ENCODE results near the gene AMBRA1.

The AMBRA1 gene

DNA sequence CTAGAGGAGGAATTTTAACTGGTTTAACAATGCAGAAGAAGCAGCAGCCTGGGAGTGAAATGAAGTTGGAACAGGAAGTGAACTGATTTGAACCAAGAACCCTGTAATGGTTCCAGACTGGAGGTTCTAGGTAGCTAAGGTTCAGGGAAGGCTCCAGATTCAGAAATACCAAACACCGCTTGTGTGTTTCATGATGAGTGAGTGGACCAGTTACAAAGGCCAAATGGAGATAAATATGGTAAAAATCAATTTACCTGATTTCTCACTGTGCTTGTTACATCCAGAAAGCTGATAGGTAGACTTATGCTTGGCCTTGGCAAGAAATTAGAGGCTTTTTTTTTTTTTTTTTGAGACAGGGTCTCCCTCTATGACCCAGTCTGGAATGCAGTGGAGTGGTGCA, 36.4 kb upstream of the AMBRA1 start:
- no peak overlapping the region for H3K4me3 ChIP-seq (ENCODE audit: low read depth, low read length)
- DNase-seq (ENCODE audit: low read depth): no peak
- TF ChIP-seq, protein P1, sequence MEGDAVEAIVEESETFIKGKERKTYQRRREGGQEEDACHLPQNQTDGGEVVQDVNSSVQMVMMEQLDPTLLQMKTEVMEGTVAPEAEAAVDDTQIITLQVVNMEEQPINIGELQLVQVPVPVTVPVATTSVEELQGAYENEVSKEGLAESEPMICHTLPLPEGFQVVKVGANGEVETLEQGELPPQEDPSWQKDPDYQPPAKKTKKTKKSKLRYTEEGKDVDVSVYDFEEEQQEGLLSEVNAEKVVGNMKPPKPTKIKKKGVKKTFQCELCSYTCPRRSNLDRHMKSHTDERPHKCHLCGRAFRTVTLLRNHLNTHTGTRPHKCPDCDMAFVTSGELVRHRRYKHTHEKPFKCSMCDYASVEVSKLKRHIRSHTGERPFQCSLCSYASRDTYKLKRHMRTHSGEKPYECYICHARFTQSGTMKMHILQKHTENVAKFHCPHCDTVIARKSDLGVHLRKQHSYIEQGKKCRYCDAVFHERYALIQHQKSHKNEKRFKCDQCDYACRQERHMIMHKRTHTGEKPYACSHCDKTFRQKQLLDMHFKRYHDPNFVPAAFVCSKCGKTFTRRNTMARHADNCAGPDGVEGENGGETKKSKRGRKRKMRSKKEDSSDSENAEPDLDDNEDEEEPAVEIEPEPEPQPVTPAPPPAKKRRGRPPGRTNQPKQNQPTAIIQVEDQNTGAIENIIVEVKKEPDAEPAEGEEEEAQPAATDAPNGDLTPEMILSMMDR (IDR thresholded peaks at IDR 0.05; ENCODE audit: low read depth, low read length, missing control alignments): no peak

- no peak for DNase-seq (ENCODE audit: low read depth)
- no peak overlapping the region for H3K4me3 ChIP-seq (ENCODE audit: low read depth, low read length)
- TF ChIP-seq, protein P1 (IDR thresholded peaks at IDR 0.05; ENCODE audit: low read depth, low read length, missing control alignments): no peak
Observed at GRCh38 chr11:46628961-46629360, 35.1 kb upstream of the AMBRA1 start.

GRCh38 chr11:46625406-46625805, 31.6 kb upstream of the AMBRA1 start:
- DNase-seq (ENCODE audit: low read depth): no peak
- H3K4me3 ChIP-seq (ENCODE audit: low read depth, low read length): no peak overlapping the region
- TF ChIP-seq, protein P1 (IDR thresholded peaks at IDR 0.05; ENCODE audit: low read depth, low read length, missing control alignments): no peak

- TF ChIP-seq, protein P1 (IDR thresholded peaks at IDR 0.05; ENCODE audit: low read depth, low read length, missing control alignments): no peak
- no peak for DNase-seq (ENCODE audit: low read depth)
- no peak overlapping the region; the same call in 1 of the 2 replicates for H3K4me3 ChIP-seq (ENCODE audit: low read depth, low read length)
Observed at GRCh38 chr11:46618837-46619236, 25.0 kb upstream of the AMBRA1 start.

DNA sequence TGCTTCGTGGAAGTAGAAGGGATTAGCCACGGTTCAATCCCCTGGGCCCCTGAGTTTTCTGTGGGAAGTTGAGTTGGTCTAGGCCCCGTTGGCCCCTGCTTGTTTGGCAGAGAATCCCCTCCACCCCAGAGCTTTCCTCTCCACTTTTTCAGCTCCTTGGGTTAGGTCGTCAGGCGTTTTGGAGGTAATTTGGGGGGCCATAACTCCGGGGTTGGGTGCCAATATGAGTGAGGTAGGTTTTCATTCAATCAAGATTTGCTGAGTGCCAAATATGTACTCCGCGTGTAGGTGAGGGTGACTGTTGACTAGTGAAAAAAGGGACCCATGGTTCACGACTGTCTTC, 24.1 kb upstream of the AMBRA1 start:
- no peak for DNase-seq (ENCODE audit: low read depth)
- TF ChIP-seq, protein P1 (IDR thresholded peaks at IDR 0.05; ENCODE audit: low read depth, low read length, missing control alignments): no peak
- peak overlapping the region; percentile 83 for H3K4me3 ChIP-seq (ENCODE audit: low read depth, low read length)

GRCh38 chr11:46617134-46617971, 23.5 kb upstream of the AMBRA1 start, which contains the start of the genes ATG13 and HARBI1:
ATG13 (plus strand) TSS chr11:46617553; CDS start chr11:46644292, 26,739 bp downstream.
HARBI1 (minus strand) TSS chr11:46617227; CDS start chr11:46616237, 990 bp downstream.
- peak; percentile 75 for DNase-seq (ENCODE audit: low read depth)

More at GRCh38 chr11:46617134-46617971, 23.5 kb upstream of the AMBRA1 start, which contains the start of the genes ATG13 and HARBI1:
- peak within 1 kb of the TSS; percentile 83 for H3K4me3 ChIP-seq (ENCODE audit: low read depth, low read length)
- TF ChIP-seq, protein P1 (IDR thresholded peaks at IDR 0.05; ENCODE audit: low read depth, low read length, missing control alignments): peak; percentile 93

All from GM12864 (cell line).